GM12874 (cell line): Measurements from ENCODE around the gene SGMS1.

ENCODE experiments used
- TF ChIP-seq, protein P1 (sequence below): IDR thresholded peaks from 2 replicates; pipeline ENCODE4 v1.5.1; 2011; ENCODE audit warnings: low read depth, mild to moderate bottlenecking, control low read depth, low read length, moderate library complexity; ENCODE audit not compliant: insufficient read depth

SGMS1 gene

DNA sequence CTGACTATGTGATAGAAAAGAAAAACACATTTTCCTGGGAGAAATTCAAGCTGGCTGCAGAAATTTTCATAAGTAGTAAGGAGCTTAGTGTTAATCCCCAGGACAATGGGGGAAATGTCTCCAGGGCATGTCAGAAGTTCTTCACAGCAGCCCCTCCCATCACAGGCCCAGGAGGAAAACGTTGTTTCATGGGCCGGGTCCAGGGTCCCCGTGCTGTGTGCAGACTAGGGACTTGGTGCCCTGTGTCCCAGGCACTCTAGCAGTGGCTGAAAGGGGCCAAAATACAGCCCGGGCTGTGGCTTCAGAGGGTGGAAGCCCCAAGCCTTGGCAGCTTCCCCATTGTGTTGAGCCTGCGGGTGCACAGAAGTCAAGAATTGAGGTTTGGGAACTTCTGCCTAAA, 273.4 kb downstream of the SGMS1 start:
- TF ChIP-seq, protein P1, sequence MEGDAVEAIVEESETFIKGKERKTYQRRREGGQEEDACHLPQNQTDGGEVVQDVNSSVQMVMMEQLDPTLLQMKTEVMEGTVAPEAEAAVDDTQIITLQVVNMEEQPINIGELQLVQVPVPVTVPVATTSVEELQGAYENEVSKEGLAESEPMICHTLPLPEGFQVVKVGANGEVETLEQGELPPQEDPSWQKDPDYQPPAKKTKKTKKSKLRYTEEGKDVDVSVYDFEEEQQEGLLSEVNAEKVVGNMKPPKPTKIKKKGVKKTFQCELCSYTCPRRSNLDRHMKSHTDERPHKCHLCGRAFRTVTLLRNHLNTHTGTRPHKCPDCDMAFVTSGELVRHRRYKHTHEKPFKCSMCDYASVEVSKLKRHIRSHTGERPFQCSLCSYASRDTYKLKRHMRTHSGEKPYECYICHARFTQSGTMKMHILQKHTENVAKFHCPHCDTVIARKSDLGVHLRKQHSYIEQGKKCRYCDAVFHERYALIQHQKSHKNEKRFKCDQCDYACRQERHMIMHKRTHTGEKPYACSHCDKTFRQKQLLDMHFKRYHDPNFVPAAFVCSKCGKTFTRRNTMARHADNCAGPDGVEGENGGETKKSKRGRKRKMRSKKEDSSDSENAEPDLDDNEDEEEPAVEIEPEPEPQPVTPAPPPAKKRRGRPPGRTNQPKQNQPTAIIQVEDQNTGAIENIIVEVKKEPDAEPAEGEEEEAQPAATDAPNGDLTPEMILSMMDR = no peak

DNA sequence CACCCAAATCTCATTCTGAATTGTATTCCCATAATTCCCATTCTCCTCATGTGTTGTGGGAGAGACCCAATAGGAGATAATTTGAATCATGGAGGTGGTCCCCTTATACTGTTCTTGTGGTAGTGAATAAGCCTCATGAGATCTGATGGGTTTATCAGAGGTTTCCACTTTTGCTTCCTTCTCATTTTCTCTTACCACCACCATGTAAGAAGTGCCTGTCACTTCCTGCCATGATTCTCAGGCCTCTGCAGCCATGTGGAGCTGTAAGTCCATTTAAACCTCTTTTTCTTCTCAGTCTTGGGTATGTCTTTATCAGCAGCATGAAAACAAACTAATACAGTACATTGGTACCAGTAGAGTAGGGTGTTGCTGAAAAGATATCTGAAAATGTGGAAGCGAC, 274.2 kb downstream of the SGMS1 start:
- TF ChIP-seq, protein P1 = no peak

DNA sequence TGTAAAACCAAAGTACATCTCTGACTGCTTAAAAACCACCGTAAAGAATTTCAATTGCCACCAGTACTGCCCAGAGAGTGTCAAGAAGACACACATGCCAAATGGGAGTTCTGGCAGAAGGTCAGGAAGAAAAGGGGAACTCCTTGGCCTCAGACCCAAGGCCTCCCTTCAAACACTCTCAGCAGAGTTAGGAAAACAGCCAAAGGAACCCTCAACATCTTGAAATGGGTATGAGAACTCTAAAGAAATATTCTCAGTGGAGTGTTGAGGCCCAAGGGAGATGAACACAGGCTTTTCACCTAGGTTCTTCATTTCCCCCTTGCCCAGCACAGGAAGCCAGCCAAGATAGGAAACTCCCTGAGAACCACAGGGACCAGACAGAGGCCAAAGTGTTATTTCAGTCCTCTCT, 276.4 kb downstream of the SGMS1 start:
- TF ChIP-seq, protein P1 = no peak

DNA sequence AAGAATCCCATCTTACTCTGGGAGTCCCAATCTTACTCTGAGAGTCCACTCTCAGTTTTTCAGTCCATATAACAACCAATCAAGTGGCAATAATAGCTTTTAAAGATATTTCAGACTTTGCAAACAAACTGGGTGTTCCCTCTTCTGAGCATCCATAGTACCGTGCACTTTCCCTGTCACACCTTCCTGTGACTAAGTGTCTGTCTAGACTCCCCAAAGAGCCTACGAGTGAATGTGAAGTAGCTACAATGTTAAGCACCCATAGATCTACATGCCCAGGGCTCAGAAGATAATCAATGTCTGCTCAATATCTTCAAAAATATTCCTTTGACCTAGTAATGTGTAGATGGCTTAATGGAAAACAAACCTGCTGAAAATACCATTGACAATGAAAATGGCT, 276.8 kb downstream of the SGMS1 start:
- TF ChIP-seq, protein P1 = no peak

DNA sequence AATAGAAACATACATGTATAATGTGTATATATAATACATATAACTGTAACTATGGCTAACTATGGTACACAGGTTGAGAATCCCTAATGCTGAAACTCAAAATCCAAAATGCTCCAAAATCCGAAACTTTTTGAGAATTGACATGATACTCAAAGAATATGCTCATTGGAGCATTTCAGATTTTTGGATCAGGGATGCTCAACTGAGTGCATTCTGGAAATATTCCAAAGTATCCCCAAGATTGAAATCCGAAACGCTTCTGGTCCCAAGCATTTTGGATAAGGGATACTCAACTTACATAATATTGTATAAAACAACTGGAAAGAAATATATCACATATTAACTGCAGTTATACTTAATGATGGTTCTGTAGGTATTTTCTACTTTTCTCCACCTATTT, 278.2 kb downstream of the SGMS1 start:
- TF ChIP-seq, protein P1 = no peak

DNA sequence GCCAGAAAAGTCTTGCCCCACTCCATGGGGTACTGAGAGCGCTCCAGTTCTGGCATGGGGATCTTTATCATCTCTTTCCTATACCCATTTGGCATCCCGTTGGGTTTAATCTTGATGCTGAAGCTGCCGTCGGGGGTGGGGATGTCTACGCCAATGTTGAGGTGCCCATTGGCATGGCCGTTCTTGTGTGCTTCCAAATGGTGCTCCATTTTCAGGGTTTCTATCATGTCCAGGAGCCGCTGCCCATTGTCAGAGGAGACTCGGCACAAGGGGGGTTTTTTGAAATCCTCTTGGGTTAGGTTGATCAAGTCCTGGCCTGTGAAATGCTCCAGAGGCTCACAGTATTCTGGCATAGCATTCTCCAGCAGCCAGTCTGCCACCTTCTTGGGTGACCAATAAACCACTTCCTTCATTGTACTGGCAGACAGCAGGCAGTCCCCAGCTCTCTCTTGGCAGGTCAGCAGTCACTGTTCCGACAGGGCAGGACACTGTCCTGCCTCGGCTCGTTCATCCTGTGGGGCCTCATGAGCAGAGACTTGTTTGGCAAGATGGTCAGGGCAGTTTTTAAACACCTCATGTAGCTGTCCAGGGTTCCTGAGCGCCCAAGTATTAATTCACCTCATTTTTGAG, 279.9 kb downstream of the SGMS1 start:
- TF ChIP-seq, protein P1 = no peak

DNA sequence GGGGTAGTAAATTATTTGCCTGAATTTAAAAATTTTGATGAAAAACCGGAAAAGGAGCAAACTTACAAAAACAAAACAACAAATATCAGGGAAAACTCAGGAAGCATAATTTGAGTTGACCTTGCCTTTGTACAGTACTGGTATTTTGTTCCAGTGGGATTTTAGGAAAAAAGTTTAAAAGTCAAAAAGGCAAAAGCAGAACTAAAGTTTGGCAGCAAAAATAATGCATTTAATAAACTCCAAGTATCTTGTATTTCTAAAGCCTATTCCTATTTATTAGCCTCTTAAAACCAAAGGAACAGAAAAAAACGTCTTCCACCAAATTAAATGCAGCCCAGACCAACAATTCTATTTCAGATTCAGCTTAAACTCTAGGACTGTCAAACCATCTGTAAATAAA, 281.8 kb downstream of the SGMS1 start:
- TF ChIP-seq, protein P1 = no peak

DNA sequence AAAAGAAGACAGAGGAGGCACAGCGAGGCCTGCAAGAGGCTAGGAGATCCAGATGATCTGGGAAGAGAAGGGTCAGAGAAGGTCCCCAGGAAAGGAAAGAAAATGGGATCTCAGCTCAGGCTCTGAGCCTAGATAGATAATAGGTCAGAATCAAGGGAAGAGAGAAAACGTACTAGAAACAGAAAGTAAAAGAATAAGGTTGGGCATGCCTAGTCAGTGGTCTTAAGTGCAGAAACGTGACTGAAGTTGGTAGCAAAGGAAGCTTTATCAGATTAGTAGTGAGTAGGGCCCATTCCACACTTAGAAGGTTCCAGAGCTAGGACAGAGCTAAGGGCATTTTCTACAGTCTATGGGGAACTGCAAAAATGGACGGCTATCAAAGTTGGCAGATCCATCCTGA, 287.6 kb downstream of the SGMS1 start:
- TF ChIP-seq, protein P1 = no peak
